Measurements from ENCODE around the gene SLC27A3.

SLC27A3 gene

GRCh38 chr1:153801786-153802697 is 26.8 kb downstream of the SLC27A3 start:
- no peaks in the 10 kb centered on the region for H3K27me3 ChIP-seq (ENCODE audit: control insufficient read depth, insufficient read depth, low read length)
- no peak overlapping the region for H3K9ac ChIP-seq (ENCODE audit: low read depth, low read length)
- peaks cover 5% of the 10 kb centered on the region; the same call in 1 of the 2 replicates for H3K36me3 ChIP-seq (ENCODE audit: control insufficient read depth, insufficient read depth, low read length)
- no peak overlapping the region for H3K27ac ChIP-seq (ENCODE audit: low read depth, low read length)
- no peak overlapping the region for H3K4me3 ChIP-seq (ENCODE audit: low read depth, low read length)
- no peaks in the 10 kb centered on the region for H3K4me1 ChIP-seq (ENCODE audit: control insufficient read depth, insufficient read depth, low read length)
- no peaks in the 10 kb centered on the region for H3K9me3 ChIP-seq (ENCODE audit: control insufficient read depth, insufficient read depth, low read length)

DNA sequence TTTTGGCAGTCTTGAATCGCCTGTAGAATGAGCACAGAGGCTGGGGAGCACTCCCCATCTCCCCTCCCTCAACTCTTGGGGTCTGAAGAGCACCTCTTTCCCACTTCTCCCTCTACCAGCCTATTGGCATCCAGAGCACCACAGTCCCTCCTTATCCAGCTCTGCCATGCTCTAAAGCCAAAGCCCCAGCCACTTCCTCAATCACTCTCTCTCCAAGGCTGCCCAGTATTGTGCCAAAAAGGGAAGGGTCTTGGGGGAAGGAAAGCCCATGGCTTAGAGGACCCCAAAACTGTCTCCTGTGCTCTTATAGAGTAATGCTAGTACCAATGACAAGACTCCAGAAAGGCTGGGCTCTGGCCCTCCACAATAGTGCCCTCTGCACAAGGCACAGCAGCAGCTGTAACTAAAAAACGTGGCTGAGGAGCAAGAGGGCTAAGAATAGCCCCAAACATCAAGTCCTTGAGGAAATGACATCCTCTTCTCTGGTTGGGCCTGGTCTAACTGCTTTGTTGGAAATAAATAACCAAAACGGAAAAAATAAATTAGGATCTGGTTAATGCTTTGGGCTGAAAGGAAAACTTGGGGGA is 28.4 kb downstream of the SLC27A3 start:
- no peaks in the 10 kb centered on the region for H3K9me3 ChIP-seq (ENCODE audit: control insufficient read depth, insufficient read depth, low read length)
- H3K9ac ChIP-seq (ENCODE audit: low read depth, low read length), result no peak overlapping the region
- H3K27me3 ChIP-seq (ENCODE audit: control insufficient read depth, insufficient read depth, low read length), result no peaks in the 10 kb centered on the region
- no peak overlapping the region for H3K4me3 ChIP-seq (ENCODE audit: low read depth, low read length)
- no peaks in the 10 kb centered on the region for H3K4me1 ChIP-seq (ENCODE audit: control insufficient read depth, insufficient read depth, low read length)
- H3K27ac ChIP-seq (ENCODE audit: low read depth, low read length), result no peak overlapping the region
- peaks cover 15% of the 10 kb centered on the region for H3K36me3 ChIP-seq (ENCODE audit: control insufficient read depth, insufficient read depth, low read length)

- no peaks in the 10 kb centered on the region for H3K4me1 ChIP-seq (ENCODE audit: control insufficient read depth, insufficient read depth, low read length)
- no peaks in the 10 kb centered on the region for H3K9me3 ChIP-seq (ENCODE audit: control insufficient read depth, insufficient read depth, low read length)
- peaks cover 20% of the 10 kb centered on the region for H3K36me3 ChIP-seq (ENCODE audit: control insufficient read depth, insufficient read depth, low read length)
- H3K27ac ChIP-seq (ENCODE audit: low read depth, low read length), result no peak overlapping the region
- H3K4me3 ChIP-seq (ENCODE audit: low read depth, low read length), result no peak overlapping the region
- H3K9ac ChIP-seq (ENCODE audit: low read depth, low read length), result no peak overlapping the region
- H3K27me3 ChIP-seq (ENCODE audit: control insufficient read depth, insufficient read depth, low read length), result no peaks in the 10 kb centered on the region
Measured at GRCh38 chr1:153804112-153804511, 28.9 kb downstream of the SLC27A3 start.

GRCh38 chr1:153805042-153805745 is 30.0 kb downstream of the SLC27A3 start:
- no peaks in the 10 kb centered on the region for H3K9me3 ChIP-seq (ENCODE audit: control insufficient read depth, insufficient read depth, low read length)
- H3K27ac ChIP-seq (ENCODE audit: low read depth, low read length), result no peak overlapping the region
- H3K27me3 ChIP-seq (ENCODE audit: control insufficient read depth, insufficient read depth, low read length), result no peaks in the 10 kb centered on the region
- H3K9ac ChIP-seq (ENCODE audit: low read depth, low read length), result no peak overlapping the region
- H3K4me1 ChIP-seq (ENCODE audit: control insufficient read depth, insufficient read depth, low read length), result no peaks in the 10 kb centered on the region
- H3K4me3 ChIP-seq (ENCODE audit: low read depth, low read length), result no peak overlapping the region
- peaks cover 31% of the 10 kb centered on the region for H3K36me3 ChIP-seq (ENCODE audit: control insufficient read depth, insufficient read depth, low read length)

DNA sequence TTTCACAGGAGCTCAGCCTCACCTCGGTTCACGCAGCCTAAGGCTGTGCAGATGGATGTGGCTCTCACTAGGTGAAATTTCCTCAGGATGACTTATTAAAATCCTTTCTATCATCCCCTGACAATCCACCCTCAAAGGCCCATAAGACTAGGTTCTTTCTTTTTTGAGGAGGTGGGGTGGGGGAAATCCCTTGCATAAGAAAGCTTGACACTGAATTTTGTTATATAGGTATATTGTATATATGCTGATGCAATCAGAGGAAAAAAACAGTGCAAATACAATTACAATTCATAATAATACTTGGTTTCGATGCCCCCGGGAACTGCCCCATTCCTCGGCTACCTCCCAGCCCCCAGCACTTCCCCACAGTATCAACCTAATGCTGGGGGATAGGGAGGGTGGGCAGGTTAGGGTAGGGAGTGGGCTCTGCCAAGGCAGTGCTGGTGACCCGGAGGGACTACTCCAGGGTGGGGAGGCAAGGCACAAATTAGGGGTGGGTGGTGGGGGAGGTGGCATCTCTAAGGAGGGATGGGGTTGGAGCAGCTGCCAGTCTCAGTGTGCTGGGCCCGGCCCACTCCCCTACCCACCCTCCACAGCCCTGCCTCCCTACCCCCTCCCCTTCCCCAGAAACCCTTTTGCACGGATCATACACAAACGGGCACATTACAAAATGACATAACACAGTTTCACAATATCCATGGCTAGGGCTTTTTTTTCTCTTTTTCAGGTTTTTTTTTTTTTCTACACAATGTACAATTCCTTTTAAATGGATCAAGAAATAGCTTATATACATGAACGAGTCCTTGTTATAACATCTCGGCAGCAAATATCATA is 30.9 kb downstream of the SLC27A3 start:
- Histone ChIP-seq H3K4me3 (ENCODE audit: low read depth, low read length) (no peak overlapping the region), H3K36me3 (ENCODE audit: control insufficient read depth, insufficient read depth, low read length) (peaks cover 35% of the 10 kb centered on the region), H3K9ac (ENCODE audit: low read depth, low read length) (no peak overlapping the region), H3K27ac (ENCODE audit: low read depth, low read length) (no peak overlapping the region), H3K27me3 (ENCODE audit: control insufficient read depth, insufficient read depth, low read length) (no peaks in the 10 kb centered on the region), H3K9me3 (ENCODE audit: control insufficient read depth, insufficient read depth, low read length) (no peaks in the 10 kb centered on the region), H3K4me1 (ENCODE audit: control insufficient read depth, insufficient read depth, low read length) (no peaks in the 10 kb centered on the region)

DNA sequence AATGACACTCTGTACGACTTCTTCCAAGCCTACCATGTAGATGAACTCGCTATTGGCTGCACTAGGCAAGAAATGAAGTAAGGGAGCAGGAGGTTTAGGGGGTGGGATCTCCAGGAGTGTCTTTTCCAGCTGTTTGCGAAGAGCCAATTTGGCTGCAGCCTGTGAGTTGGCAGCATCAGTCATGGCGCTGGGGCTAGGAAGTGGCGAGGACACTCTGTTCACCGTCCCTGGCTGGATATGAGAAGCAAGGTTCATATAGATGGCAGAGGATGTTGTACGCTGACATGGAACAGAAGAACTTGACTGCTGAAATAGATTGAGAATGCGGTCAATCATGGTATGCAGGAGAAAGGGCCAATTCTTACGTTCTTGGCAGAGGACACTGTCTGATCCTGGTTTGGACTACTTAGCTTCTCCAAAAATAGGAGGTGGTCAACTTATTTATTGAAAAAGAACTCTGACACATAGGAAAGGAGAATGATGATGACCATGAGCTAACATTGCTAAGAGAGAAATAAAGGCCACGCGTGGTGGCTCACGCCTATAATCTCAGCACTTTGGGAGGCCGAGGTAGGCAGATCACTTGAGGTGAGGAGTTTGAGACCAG is 41.2 kb downstream of the SLC27A3 start:
- no peaks in the 10 kb centered on the region for H3K27me3 ChIP-seq (ENCODE audit: control insufficient read depth, insufficient read depth, low read length)
- peaks cover 73% of the 10 kb centered on the region for H3K36me3 ChIP-seq (ENCODE audit: control insufficient read depth, insufficient read depth, low read length)
- H3K9me3 ChIP-seq (ENCODE audit: control insufficient read depth, insufficient read depth, low read length), result no peaks in the 10 kb centered on the region
- no peak overlapping the region for H3K4me3 ChIP-seq (ENCODE audit: low read depth, low read length)
- H3K4me1 ChIP-seq (ENCODE audit: control insufficient read depth, insufficient read depth, low read length), result no peaks in the 10 kb centered on the region
- no peak overlapping the region for H3K9ac ChIP-seq (ENCODE audit: low read depth, low read length)
- no peak overlapping the region for H3K27ac ChIP-seq (ENCODE audit: low read depth, low read length)

DNA sequence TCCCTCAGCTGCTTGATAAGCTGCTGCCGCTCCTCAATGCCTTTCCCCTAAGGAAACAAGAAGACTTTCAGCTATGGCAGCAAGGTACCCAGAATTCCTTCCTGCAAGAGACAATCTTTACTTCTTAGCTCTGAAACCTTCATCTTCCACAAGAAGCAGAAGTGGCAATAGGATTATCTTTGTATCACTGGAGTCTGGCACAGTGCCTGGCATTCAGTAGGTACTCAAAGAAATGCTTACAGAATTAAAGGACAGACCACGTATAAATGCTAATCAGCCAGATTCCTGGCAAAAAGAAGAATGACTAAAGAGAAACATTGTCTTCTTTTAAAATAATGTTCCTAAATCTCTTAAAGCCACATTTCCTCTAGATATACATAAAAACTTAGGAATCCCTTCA is 43.7 kb downstream of the SLC27A3 start:
- Histone ChIP-seq H3K4me3 (ENCODE audit: low read depth, low read length) (no peak overlapping the region), H3K9me3 (ENCODE audit: control insufficient read depth, insufficient read depth, low read length) (no peaks in the 10 kb centered on the region), H3K4me1 (ENCODE audit: control insufficient read depth, insufficient read depth, low read length) (no peaks in the 10 kb centered on the region), H3K27ac (ENCODE audit: low read depth, low read length) (no peak overlapping the region), H3K9ac (ENCODE audit: low read depth, low read length) (no peak overlapping the region), H3K36me3 (ENCODE audit: control insufficient read depth, insufficient read depth, low read length) (peaks cover 56% of the 10 kb centered on the region), H3K27me3 (ENCODE audit: control insufficient read depth, insufficient read depth, low read length) (no peaks in the 10 kb centered on the region)

DNA sequence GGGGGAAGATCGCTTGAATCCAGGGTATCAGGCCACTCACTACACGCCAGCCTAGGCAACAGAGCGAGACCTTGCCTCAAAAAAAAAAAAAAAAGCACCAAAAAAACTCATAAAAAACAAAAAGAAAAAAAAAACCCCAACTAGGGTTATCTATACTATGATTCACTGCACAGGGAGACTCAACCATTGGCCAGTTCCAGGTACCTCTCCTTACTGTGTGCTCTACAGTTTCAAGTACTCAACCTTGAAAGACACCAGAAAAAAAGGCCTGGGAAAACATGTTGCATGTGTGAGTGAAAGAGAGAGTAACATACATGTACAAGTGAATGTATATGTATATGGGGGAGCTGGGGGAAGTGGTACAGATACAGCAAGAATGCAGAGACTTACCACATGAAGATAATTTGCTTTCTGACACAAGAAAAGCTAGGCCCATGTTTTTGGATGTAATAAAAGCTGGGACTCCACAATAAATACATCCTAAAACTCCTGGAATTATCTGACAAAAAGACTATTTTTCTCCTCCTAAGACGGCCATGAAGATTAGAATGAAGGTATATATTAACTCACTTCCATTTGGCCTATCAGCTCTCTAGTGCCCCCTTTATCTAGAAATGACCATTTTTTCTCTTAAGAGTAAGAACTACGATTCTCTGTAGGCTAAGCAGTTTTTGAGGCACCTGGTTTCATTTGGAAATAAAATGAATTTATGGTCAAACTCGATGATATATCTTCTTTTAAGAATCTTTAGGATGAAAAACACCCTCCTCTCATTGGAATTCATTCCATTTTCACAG is 52.2 kb downstream of the SLC27A3 start:
- H3K27me3 ChIP-seq (ENCODE audit: control insufficient read depth, insufficient read depth, low read length), result no peaks in the 10 kb centered on the region
- no peaks in the 10 kb centered on the region for H3K9me3 ChIP-seq (ENCODE audit: control insufficient read depth, insufficient read depth, low read length)
- no peak overlapping the region for H3K4me3 ChIP-seq (ENCODE audit: low read depth, low read length)
- H3K36me3 ChIP-seq (ENCODE audit: control insufficient read depth, insufficient read depth, low read length), result peaks cover 31% of the 10 kb centered on the region
- no peak overlapping the region for H3K9ac ChIP-seq (ENCODE audit: low read depth, low read length)
- no peak overlapping the region for H3K27ac ChIP-seq (ENCODE audit: low read depth, low read length)
- H3K4me1 ChIP-seq (ENCODE audit: control insufficient read depth, insufficient read depth, low read length), result no peaks in the 10 kb centered on the region

Measured in HUES48 (cell line).